Forelimb muscle (tissue), 1 donor: ENCODE measurements around the gene ST6GAL2. TPM values are rescaled to one million over a fixed set of nuclear protein-coding genes. Genes with fewer than 3 reads are reported as not detected.

Experiments
- DNase-seq: peaks from one replicate; pipeline ENCODE4 v3.0.0-alpha.2; 2013; ENCODE audit warnings: low read depth
- polyA plus RNA-seq: library from polyadenylated mRNA; unstranded; fragments of 120-200 nt; gene quantifications from one replicate; pipeline ENCODE4 v1.2.1, GENCODE V29; 2013; ENCODE audit not compliant: insufficient read length

The ST6GAL2 gene
- polyA plus RNA-seq, 1 donor: 2.5 TPM

DNA sequence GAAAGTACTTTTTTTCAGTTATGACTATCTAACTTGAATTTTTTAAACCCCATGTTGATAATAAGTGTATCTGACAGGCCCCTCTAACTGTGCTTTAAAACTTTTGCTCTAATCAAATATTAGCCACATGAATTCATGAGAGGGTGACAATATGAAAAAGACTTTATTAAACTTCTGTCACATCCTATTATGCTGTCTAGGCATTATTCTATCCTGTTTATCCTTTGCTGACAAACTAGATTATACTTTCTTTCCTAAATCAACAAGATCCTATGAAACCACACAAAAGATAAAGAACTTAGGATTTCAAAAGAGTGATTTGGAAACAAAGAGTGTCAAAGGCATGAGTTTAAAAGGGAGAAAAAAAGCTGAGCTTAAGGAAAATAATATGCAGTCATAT lies 57.8 kb downstream of the ST6GAL2 start:
- no peak for DNase-seq

- no peak for DNase-seq
Measured at GRCh38 chr2:106827158-106827557, 58.8 kb downstream of the ST6GAL2 start.

DNA sequence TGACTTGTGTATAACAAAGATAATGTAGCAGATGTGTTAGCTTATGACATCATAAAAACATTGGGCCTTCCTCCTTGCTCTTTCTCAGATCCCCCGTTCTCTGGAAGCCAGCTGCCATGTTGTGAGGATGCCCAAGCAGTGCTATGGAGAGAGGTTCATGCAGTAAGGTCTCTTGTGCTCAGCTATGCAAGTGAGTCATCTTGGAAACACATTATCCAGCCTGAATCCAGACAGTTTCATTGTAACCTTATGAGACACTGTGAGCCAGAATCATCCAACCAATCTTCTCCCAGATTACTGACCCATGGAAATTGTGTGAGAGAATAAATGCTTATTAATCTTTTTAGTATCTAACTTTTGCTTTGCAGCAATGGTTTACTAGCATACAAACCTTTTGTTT lies 60.8 kb downstream of the ST6GAL2 start:
- DNase-seq: no peak

GRCh38 chr2:106816974-106817373 lies 69.0 kb downstream of the ST6GAL2 start:
- no peak for DNase-seq

- no peak for DNase-seq
Measured at GRCh38 chr2:106812841-106813240, 73.1 kb downstream of the ST6GAL2 start.

DNA sequence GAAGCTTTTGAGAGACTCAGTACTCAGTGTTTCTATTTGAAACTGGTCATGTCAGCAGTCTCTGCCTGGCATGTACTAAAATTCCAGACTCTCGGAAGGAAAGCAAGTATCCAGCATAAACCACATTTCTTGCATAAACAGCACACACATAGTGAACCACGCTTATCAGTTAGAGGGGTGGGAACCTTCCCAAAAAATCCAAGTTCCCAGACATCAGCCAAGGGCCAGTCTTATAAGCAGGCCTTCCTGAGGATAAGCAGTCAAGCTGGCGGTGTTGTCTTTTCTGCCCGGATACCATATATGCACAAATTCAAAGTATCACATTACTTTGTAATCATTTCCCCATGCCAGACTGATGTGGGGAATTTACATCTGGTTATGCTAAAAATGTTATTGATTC lies 73.6 kb downstream of the ST6GAL2 start:
- DNase-seq: no peak

DNA sequence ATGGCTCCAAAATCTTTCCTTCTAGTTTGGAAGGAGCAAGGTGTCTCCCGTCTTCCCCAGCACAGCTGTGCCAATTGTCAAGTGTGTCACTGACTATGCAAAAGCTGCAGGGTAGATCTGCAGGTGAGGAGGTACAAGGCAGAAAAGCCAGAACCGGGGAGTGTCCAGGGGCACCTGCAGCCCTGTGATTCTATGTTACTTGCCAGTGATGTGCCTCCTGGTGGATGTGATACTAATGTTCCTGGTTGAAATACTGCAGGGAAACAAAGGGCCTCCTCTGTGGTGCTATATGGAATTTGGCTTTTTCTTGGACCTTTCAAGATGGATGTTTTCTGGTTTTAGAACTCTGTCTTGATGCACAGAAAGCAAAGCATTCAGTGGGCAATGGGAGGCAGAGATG lies 80.3 kb downstream of the ST6GAL2 start:
- DNase-seq: no peak

- no peak for DNase-seq
Measured at GRCh38 chr2:106804161-106804560, 81.8 kb downstream of the ST6GAL2 start.

DNA sequence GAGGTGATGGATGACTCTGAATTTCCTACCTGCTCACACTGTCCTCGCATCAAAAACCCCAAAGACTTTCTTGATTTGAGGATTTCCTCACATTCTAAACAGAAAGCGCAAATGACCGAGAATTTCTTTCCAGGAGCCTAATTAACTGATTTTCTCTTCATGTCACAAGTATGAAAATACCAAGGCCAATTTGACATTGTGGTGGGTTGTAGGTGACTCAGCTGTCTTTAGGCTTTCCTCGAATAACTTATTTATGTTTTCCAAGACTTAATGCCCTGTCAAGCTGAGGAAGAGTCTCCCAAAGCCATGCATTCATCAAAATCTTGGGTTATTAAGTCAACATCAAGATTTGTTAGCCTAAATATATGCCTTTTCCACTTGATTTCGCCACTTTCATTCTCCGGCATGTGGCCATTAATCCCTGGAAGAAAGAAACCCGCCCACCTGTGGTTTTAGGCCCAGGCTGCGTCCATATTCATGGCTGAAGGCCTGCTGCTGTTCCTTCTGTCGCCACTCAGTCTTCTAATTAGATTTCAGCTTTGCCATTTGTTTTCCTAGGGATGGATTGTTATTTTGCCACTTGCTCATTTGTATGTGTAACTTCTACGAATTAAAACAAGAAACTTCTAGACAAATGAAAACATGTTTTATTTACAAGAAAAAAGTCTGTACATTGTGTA lies 84.9 kb downstream of the ST6GAL2 start:
- DNase-seq: no peak

DNA sequence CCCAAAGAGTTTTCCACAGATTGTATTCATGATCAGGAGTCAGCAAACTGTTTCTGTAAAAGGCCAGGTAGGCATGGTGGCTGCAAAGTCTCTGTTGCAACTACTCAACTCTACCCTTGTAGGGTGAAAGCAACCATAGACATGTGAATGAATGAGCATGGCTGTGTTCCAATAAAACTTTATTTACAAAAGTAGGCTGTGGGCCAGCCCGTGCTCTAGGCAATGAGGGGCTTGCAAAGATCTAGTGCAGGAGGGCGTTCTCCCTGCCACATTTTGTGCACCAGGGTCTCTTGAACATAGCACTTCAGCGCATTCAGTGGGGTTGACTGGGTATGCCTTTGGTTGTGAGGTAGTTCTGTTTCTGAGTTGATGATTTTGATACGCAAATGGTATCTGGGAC lies 85.8 kb downstream of the ST6GAL2 start:
- no peak for DNase-seq

DNA sequence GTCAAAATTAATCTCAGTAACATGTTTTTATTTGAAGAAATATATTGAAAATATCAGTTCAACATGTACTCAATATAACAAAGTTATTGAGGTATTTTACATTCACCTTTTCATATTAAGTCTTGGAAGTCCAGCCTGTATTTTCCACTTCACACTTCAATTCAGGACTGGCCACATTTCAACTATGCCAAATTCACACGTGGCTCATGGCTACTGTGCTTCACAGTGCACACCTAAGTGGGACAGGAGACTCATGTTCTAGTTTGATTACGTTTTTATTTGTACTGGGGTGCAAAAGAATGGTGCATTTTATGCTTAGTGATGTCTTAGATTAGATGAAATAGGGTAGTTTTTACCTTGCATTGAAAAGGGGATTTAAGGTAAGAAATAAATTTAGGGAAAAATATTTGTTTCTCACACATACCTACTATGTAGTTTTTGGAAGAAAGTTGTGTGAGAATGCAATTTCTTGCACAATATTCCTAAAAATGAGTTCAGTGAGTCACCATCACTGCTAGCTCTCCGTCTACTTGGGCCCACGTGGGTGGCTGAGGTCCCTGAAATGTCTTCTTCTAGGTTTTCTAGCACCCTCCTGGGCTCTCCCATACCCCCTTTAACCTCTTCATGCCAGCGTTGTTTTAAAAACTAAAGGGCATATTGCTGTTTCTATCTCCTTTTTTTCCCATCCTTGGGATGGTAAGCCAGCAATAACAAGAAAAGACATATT lies 87.0 kb downstream of the ST6GAL2 start:
- no peak for DNase-seq

GRCh38 chr2:106797494-106797893 lies 88.5 kb downstream of the ST6GAL2 start:
- DNase-seq: no peak

DNA sequence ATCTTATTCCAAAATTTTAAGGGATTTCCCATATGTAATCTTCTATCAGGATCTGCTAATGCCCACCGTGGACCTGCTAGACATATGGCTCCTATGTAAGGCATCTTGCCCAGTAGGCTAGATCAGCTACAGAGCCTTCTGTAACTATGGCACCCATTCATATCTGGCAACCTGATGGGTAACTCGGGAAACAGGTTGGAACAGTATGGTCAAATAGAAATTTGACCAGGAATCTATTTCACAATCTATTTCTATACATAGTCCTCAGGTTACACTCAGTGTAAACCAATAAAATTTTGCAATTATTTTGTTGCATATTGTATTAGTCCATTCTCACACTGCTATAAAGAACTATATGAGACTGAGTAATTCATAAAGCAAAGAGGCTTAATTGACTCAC lies 93.3 kb downstream of the ST6GAL2 start:
- DNase-seq: no peak

- DNase-seq: no peak
Measured at GRCh38 chr2:106789185-106789584, 96.8 kb downstream of the ST6GAL2 start.

DNA sequence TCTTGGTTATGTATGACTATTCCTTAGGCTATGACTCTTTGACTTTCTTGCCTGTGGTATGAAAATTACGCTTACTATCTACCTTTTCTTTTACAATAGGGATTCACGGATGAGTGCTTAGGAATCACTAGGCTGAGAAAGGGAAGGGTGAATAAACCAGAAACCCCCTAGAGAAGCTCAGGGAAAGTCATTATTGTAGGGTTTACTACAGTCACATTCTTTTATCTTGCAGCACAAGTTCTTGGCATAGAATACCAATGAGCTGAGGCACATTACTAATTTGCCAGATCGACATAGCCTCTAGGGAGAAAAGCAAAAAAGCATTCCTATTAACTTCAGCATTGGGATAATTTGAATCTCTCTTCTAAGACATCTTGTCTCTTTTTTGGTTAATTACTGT lies 103.3 kb downstream of the ST6GAL2 start:
- DNase-seq: no peak

- DNase-seq: no peak
Measured at GRCh38 chr2:106781196-106781595, 104.8 kb downstream of the ST6GAL2 start.

- no peak for DNase-seq
Measured at GRCh38 chr2:106771811-106772210, 114.2 kb downstream of the ST6GAL2 start.

DNA sequence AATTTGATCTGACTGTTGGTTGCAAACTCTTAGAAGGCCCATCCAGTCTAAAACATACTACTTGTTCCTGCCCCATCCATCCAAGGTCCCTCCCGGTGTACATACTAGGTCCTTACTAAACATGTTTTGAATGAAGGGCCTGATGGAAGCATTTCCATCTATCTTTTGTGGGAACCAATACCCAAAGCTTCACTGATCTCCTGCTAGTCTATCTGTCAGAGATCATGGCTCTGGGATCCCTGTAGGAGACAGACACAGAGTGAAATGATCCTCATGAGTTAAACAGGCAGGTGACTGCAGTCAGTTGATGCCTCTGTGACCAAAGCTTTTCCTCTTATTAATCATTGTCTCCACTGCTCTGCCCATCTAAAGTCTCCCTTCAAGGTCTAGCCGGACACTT lies 115.0 kb downstream of the ST6GAL2 start:
- no peak for DNase-seq

- DNase-seq: no peak
Measured at GRCh38 chr2:106764614-106765013, 121.4 kb downstream of the ST6GAL2 start.

GRCh38 chr2:106759966-106760365 lies 126.0 kb downstream of the ST6GAL2 start:
- DNase-seq: no peak

DNA sequence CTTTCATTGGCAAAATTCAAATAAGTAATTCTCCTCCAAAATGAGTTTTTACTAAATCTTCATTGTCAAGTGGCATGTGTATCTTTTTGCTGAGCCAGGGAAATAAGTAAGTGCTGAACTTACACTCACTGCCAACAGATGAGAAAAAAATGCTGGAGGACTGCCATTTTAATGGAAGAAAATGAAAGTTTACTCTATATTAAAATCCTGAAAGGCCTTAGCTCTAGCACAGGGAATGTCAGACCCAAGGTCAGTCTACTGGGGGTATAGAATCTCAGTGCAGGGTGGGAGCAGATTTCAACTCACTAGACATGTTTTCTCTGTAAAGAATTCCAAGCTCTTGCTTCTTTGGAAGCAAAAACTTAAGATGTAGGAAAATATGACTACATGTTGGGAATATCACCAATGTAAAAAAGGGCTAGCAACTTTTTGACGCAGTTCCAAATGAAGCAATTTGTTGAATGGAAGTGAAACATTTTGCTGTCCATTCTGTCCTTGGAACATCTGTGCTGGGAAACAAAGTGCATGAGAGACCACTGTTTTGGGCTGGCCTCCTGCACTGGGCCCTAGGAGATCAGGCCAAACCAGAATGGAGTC lies 127.0 kb downstream of the ST6GAL2 start:
- DNase-seq: peak; percentile 91
